Breast epithelium (tissue), 4 donors: ENCODE measurements around the gene RNF138. TPM values are rescaled to one million over a fixed set of nuclear protein-coding genes. Genes with fewer than 3 reads are reported as not detected.
"Not testable (repeated sequence)": the region's sequence is repeated elsewhere in the genome, so short reads cannot be mapped to it uniquely, and the experiment has no call there.

Experiments used
- DNase-seq, 2 donors: peaks; one replicate each; pipeline ENCODE4 v3.0.0-alpha.2; 2019; ENCODE audit warnings: low spot score in 2 of 2
- H3K27ac ChIP-seq, 2 donors: fragments of 200-600 bp; sonication (generic) in 1 of 2; one replicate each; pipeline ENCODE4 v1.5.1; 2016 to 2019; ENCODE audit warnings: mild to moderate bottlenecking in 1 of 2
- H3K27me3 ChIP-seq, 2 donors: fragments of 200-600 bp; sonication (generic) in 1 of 2; one replicate each; pipeline versions ENCODE4 v1.5.1 to v1.6.0; 2017 to 2019; ENCODE audit warnings: control low read depth in 1 of 2, mild to moderate bottlenecking in 1 of 2
- H3K36me3 ChIP-seq: fragments of 200-600 bp; one replicate; pipeline ENCODE4 v1.5.1; 2019
- H3K4me1 ChIP-seq, 2 donors: fragments of 200-600 bp; sonication (generic); one replicate each; pipeline ENCODE4 v1.5.1; 2016 to 2019; ENCODE audit warnings: control low read depth in 1 of 2
- H3K4me3 ChIP-seq, 3 donors: fragments of 200-600 bp; sonication (generic); 1 replicate in 2 of 3; 2 replicates in 1 of 3; pipeline ENCODE4 v1.5.1; 2016 to 2019; ENCODE audit warnings: mild to moderate bottlenecking in 3 of 3, moderate library complexity in 2 of 3
- H3K9me3 ChIP-seq, 2 donors: fragments of 200-600 bp; sonication (generic) in 1 of 2; one replicate each; pipeline ENCODE4 v1.5.1; 2016 to 2019; ENCODE audit warnings: control low read depth in 1 of 2
- POLR2A ChIP-seq: fragments of 450-650 bp; IDR thresholded peaks from one replicate; pipeline ENCODE4 v1.6.1; 2016; ENCODE audit warnings: antibody characterized with exemption, mild to moderate bottlenecking, moderate library complexity
- POLR2AphosphoS5 ChIP-seq, 3 donors: sonication (generic); formaldehyde crosslinking; IDR thresholded peaks; one replicate each; pipeline ENCODE4 v1.6.1; 2017; ENCODE audit warnings: antibody characterized with exemption in 3 of 3
- intact Hi-C: fragments of 100-400 bp; cut with DNase I; formaldehyde crosslinking; loops from one replicate; pipeline ENCODE4 v1.15.1; 2023; ENCODE audit warnings: low total_unique reads
- total RNA-seq, 3 donors: library from RNA; depleted of rRNA; stranded (reverse); fragments of >200 nt; gene quantifications; one replicate each; pipeline ENCODE4 v1.1.0, GENCODE V29; 2016
- TF ChIP-seq, protein P1 (sequence below), 3 donors: fragments of 450-650 bp; IDR thresholded peaks; one replicate each; pipeline ENCODE4 v1.5.1; 2016 to 2017; ENCODE audit warnings: antibody characterized with exemption in 3 of 3, mild to moderate bottlenecking in 3 of 3, moderate library complexity in 3 of 3

The RNF138 gene
- total RNA-seq, 3 donors from 2014 or later, result 14.1 to 20.8 (median 20.0) TPM

DNA sequence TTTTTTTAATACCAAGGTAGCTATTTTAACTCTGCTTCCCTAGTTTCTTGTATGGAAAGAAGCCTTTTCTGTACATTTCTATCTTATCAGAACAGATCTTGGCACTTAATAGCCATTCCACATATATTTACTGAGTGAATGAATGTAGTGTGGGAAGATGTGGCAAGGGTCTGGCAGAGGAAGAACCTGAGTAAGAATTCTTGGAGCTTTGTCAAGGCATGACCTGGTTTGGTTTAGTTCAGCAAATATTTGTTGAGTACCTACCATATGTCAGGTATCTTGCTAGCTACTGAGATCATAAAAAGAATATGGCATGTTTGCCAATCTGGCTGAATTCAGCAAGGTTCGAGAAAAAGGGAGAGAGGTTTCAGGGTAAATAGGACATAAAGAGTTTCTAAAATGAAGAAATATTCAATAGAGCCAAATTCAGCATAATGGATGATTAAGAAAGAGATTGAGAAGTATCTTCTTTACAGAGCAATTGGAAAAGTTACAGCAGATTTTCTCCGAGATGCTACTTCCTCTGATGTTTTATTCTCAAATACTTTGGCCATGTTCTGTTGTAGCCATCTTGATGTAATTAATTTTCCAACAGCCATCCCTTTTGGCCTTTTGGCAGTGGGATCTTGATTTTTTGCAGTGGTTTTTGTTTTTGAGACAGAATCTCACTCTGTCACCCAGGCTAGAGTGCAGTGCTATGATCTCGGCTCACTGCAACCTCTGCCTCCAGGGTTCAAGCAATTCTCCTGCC lies 76.5 kb downstream of the RNF138 start:
- no peaks in the 10 kb centered on the region for H3K9me3 ChIP-seq
- no peak overlapping the region for H3K4me3 ChIP-seq
- H3K27me3 ChIP-seq, result no peaks in the 10 kb centered on the region
- peak overlapping the region in 1 of 2 donors; percentile 25 for H3K27ac ChIP-seq
- H3K36me3 ChIP-seq, result no peaks in the 10 kb centered on the region
- no peak for DNase-seq
- TF ChIP-seq, protein P1, sequence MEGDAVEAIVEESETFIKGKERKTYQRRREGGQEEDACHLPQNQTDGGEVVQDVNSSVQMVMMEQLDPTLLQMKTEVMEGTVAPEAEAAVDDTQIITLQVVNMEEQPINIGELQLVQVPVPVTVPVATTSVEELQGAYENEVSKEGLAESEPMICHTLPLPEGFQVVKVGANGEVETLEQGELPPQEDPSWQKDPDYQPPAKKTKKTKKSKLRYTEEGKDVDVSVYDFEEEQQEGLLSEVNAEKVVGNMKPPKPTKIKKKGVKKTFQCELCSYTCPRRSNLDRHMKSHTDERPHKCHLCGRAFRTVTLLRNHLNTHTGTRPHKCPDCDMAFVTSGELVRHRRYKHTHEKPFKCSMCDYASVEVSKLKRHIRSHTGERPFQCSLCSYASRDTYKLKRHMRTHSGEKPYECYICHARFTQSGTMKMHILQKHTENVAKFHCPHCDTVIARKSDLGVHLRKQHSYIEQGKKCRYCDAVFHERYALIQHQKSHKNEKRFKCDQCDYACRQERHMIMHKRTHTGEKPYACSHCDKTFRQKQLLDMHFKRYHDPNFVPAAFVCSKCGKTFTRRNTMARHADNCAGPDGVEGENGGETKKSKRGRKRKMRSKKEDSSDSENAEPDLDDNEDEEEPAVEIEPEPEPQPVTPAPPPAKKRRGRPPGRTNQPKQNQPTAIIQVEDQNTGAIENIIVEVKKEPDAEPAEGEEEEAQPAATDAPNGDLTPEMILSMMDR (IDR thresholded peaks at IDR 0.05), result no peak
- TF ChIP-seq POLR2A (no peak), POLR2AphosphoS5 (IDR thresholded peaks at IDR 0.05) (no peak)
- H3K4me1 ChIP-seq, result no peaks in the 10 kb centered on the region
- intact Hi-C loops, result loop anchor here (1.0 to 2.0 kb wide), 2 partner anchors 17 to 30 kb away; no protein-coding TSS in a partner anchor

DNA sequence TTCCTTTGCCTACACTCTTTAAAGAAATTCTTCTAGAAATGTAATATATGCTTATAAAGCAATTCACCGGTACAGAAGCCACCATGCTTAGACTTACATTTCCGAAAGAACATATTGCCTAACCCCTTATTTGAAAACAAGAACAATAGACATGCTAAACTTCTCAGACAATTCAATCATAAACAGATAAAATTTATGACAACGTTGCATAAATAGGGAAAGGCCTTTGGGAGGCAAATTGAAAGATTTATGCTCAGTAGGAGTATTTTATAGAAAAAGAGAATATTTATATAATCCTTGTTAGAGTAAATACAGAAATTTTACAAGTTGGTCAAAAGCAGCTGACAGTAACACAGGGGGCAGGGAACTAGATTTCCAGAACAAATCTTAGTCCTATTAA lies 82.0 kb downstream of the RNF138 start:
- intact Hi-C loops, result no loop called here
- Histone ChIP-seq H3K4me1 (no peaks in the 10 kb centered on the region), H3K4me3 (no peak overlapping the region), H3K9me3 (no peaks in the 10 kb centered on the region), H3K36me3 (no peaks in the 10 kb centered on the region), H3K27me3 (no peaks in the 10 kb centered on the region), H3K27ac (no peak overlapping the region)
- no peak for DNase-seq
- TF ChIP-seq, protein P1 (IDR thresholded peaks at IDR 0.05), result no peak
- TF ChIP-seq POLR2A, result no peak
- no peak for TF ChIP-seq POLR2AphosphoS5 (IDR thresholded peaks at IDR 0.05)

DNA sequence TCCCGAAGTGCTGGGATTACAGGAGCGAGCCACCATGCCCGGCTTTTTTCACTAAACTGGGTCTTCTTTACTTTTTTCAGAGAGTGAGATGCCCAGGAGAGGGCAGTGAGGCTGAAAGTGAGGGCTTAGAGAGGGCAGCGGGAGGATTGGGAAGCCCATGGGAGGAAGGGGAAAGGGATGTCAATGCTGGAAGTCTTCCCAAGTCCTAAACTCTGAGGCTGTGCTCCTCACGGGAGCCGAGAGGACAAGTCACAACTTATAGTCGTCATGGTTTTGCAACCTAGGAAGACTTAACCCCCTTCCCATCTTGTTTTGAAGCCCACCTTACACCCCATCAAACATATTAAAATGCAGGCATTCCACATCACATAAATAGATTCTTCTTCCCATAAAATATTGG lies 83.0 kb downstream of the RNF138 start:
- no peaks in the 10 kb centered on the region for H3K9me3 ChIP-seq
- no peaks in the 10 kb centered on the region for H3K27me3 ChIP-seq
- no peak for DNase-seq
- no peak overlapping the region for H3K4me3 ChIP-seq
- TF ChIP-seq POLR2AphosphoS5 (IDR thresholded peaks at IDR 0.05) (no peak), POLR2A (no peak)
- TF ChIP-seq, protein P1 (IDR thresholded peaks at IDR 0.05), result no peak
- H3K4me1 ChIP-seq, result no peaks in the 10 kb centered on the region
- intact Hi-C loops, result no loop called here
- no peaks in the 10 kb centered on the region for H3K36me3 ChIP-seq
- no peak overlapping the region for H3K27ac ChIP-seq

DNA sequence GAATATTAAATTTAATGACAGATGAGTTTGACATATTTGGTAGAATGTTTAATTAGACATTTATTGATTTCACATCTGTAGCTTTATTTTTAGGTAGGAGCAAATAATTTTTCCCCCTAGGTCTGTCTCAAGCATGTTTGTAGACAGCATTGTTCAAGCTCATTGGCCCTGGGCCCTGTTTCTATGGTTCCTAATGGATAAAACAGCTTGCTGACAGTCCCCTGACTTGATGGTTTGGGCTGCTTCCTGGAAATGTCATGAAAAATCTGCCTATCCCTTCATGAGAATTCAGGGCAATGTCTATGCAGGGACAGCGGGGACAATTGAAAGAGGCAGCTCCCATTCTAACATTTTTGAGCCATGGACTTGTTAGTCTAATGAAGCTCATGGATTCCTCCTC lies 83.6 kb downstream of the RNF138 start:
- no peak for DNase-seq
- Histone ChIP-seq H3K4me1 (no peaks in the 10 kb centered on the region), H3K9me3 (no peaks in the 10 kb centered on the region), H3K27me3 (no peaks in the 10 kb centered on the region), H3K36me3 (no peaks in the 10 kb centered on the region), H3K4me3 (no peak overlapping the region), H3K27ac (no peak overlapping the region)
- intact Hi-C loops, result no loop called here
- TF ChIP-seq, protein P1 (IDR thresholded peaks at IDR 0.05), result no peak
- TF ChIP-seq POLR2AphosphoS5 (IDR thresholded peaks at IDR 0.05) (no peak), POLR2A (no peak)

DNA sequence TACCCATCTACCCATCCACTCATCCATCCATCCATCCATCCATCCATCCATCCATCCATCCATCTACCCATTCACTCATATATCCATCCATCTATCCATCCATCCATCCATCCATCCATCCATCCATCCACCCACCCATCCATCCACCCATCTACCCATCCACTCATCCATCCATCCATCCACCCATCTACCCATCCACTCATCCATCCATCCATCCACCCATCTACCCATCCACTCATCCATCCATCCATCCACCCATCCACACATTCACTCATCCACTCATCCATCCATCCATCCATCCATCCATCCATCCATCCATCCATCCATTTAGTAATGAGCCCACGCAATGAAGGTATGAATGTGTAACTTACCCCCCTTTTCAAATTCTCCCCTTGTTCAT lies 85.1 kb downstream of the RNF138 start:
- intact Hi-C loops, H3K27ac ChIP-seq, H3K4me3 ChIP-seq, H3K4me1 ChIP-seq, H3K27me3 ChIP-seq, H3K9me3 ChIP-seq, DNase-seq, H3K36me3 ChIP-seq: not testable (repeated sequence)
